Dendritic cell treated with granulocyte-macrophage colony-stimulating factor and Interleukin-4, amounts not matched to agents 40 ng/mL and 50 ng/mL, for 4 days (primary cell): ENCODE data around the gene STXBP2.

Experiments used
- H3K27ac Mint-ChIP-seq: one replicate; pipeline ENCODE4 v1.8.0; 2022; ENCODE audit warnings: mild to moderate bottlenecking, mixed read lengths
- H3K27me3 Mint-ChIP-seq: one replicate; pipeline ENCODE4 v1.8.0; 2022; ENCODE audit warnings: mild to moderate bottlenecking, mixed read lengths
- H3K36me3 Mint-ChIP-seq: one replicate; pipeline ENCODE4 v1.8.0; 2022; ENCODE audit warnings: low read depth, mixed read lengths
- H3K4me1 Mint-ChIP-seq: one replicate; pipeline ENCODE4 v1.8.0; 2022; ENCODE audit warnings: low read depth, mixed read lengths
- H3K4me3 Mint-ChIP-seq: one replicate; pipeline ENCODE4 v1.8.0; 2022; ENCODE audit warnings: mild to moderate bottlenecking, moderate library complexity, mixed read lengths
- H3K9me3 Mint-ChIP-seq: one replicate; pipeline ENCODE4 v1.8.0; 2022; ENCODE audit warnings: mixed read lengths
- intact Hi-C: fragments of 100-400 bp; cut with micrococcal nuclease; formaldehyde crosslinking; loops from one replicate; pipeline ENCODE4 v1.15.0; 2022

Gene STXBP2

GRCh38 chr19:7620442-7621412 lies 16.2 kb upstream of the STXBP2 start:
- H3K4me1 Mint-ChIP-seq = peaks cover 16% of the 10 kb centered on the region
- no peaks in the 10 kb centered on the region for H3K27me3 Mint-ChIP-seq
- H3K9me3 Mint-ChIP-seq = no peaks in the 10 kb centered on the region
- no peak overlapping the region for H3K27ac Mint-ChIP-seq
- H3K4me3 Mint-ChIP-seq = no peak overlapping the region
- peaks cover 91% of the 10 kb centered on the region for H3K36me3 Mint-ChIP-seq
- intact Hi-C loops = no loop called here

- peaks cover 100% of the 10 kb centered on the region for H3K36me3 Mint-ChIP-seq
- intact Hi-C loops = no loop called here
- H3K4me1 Mint-ChIP-seq = peaks cover 15% of the 10 kb centered on the region
- H3K27me3 Mint-ChIP-seq = no peaks in the 10 kb centered on the region
- H3K4me3 Mint-ChIP-seq = no peak overlapping the region
- H3K27ac Mint-ChIP-seq = no peak overlapping the region
- H3K9me3 Mint-ChIP-seq = no peaks in the 10 kb centered on the region
Observed at GRCh38 chr19:7622933-7623685, 13.8 kb upstream of the STXBP2 start.

GRCh38 chr19:7623725-7624603 lies 12.9 kb upstream of the STXBP2 start:
- Mint-ChIP-seq H3K4me3 (no peak overlapping the region), H3K27ac (no peak overlapping the region)
- intact Hi-C loops = no loop called here

GRCh38 chr19:7624810-7625209 lies 12.1 kb upstream of the STXBP2 start:
- Mint-ChIP-seq H3K4me1 (peaks cover 23% of the 10 kb centered on the region), H3K27ac (no peak overlapping the region), H3K9me3 (no peaks in the 10 kb centered on the region), H3K36me3 (peaks cover 97% of the 10 kb centered on the region), H3K4me3 (no peak overlapping the region), H3K27me3 (no peaks in the 10 kb centered on the region)
- intact Hi-C loops = no loop called here

More at GRCh38 chr19:7623725-7624603, 12.9 kb upstream of the STXBP2 start:
- peaks cover 97% of the 10 kb centered on the region for H3K36me3 Mint-ChIP-seq
- no peaks in the 10 kb centered on the region for H3K9me3 Mint-ChIP-seq
- no peaks in the 10 kb centered on the region for H3K27me3 Mint-ChIP-seq
- H3K4me1 Mint-ChIP-seq = peaks cover 15% of the 10 kb centered on the region

GRCh38 chr19:7625763-7626372 lies 11.0 kb upstream of the STXBP2 start:
- H3K27me3 Mint-ChIP-seq = no peaks in the 10 kb centered on the region
- H3K4me1 Mint-ChIP-seq = peaks cover 34% of the 10 kb centered on the region
- intact Hi-C loops = no loop called here
- no peaks in the 10 kb centered on the region for H3K9me3 Mint-ChIP-seq
- H3K36me3 Mint-ChIP-seq = peaks cover 92% of the 10 kb centered on the region
- no peak overlapping the region for H3K27ac Mint-ChIP-seq
- H3K4me3 Mint-ChIP-seq = no peak overlapping the region

- Mint-ChIP-seq H3K4me3 (no peak overlapping the region), H3K4me1 (peaks cover 46% of the 10 kb centered on the region), H3K27me3 (no peaks in the 10 kb centered on the region), H3K27ac (no peak overlapping the region), H3K36me3 (peaks cover 92% of the 10 kb centered on the region), H3K9me3 (no peaks in the 10 kb centered on the region)
- intact Hi-C loops = no loop called here
Observed at GRCh38 chr19:7627166-7627565, 9.7 kb upstream of the STXBP2 start.

DNA sequence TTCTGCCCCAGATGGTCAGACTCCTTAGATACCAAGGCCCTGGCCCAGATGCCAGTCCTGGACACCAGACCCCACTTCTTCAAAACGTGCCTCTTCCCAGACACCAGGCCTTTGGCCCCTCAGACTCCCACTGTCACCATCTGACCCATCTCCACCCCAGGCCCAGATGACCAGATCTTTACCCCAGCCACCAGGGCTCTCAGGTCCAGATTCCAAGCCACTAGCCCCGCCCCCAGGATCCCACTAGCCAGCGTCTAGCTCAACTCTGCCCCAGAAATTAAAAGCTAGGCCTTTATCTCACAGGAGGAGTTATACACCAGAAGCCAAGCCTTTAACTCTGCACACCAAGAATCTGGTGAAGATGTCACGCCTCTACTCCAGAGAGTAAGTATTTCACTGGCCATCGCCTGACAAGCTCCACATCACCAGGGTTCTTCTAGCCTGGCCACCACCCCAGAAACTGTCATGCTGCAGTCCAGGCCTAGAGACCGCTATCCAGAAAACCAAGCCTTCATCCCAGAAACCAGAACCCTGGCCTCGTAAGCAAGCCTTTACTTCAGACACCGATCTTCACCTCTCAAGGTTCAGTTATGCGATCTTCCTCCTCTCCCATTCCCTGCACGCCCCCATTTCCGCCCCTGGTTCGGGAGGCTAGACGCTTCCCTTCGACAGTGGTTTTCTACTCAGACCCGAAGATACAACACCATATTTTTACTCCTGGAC lies 8.2 kb upstream of the STXBP2 start:
- no peaks in the 10 kb centered on the region for H3K27me3 Mint-ChIP-seq
- intact Hi-C loops = no loop called here

GRCh38 chr19:7629347-7630054 lies 7.4 kb upstream of the STXBP2 start, which contains the start of the genes PET100 and XAB2:
Gene PET100 (plus strand): TSS chr19:7629793. CDS start chr19:7629834, 41 bp downstream.
Gene XAB2 (minus strand): TSS chr19:7629545. CDS start chr19:7629527, 18 bp downstream.
- Mint-ChIP-seq H3K27ac (peak within 1 kb of the TSS; percentile 99), H3K4me1 (peaks cover 52% of the 10 kb centered on the region), H3K9me3 (no peaks in the 10 kb centered on the region), H3K4me3 (peak within 1 kb of the TSS; percentile 99), H3K36me3 (peaks cover 83% of the 10 kb centered on the region), H3K27me3 (no peaks in the 10 kb centered on the region)
- intact Hi-C loops = no loop called here

More for the DNA sequence above, 8.2 kb upstream of the STXBP2 start:
- Mint-ChIP-seq H3K36me3 (peaks cover 91% of the 10 kb centered on the region), H3K4me3 (peak overlapping the region; percentile 99), H3K4me1 (peaks cover 52% of the 10 kb centered on the region), H3K9me3 (no peaks in the 10 kb centered on the region), H3K27ac (peak overlapping the region; percentile 99)

DNA sequence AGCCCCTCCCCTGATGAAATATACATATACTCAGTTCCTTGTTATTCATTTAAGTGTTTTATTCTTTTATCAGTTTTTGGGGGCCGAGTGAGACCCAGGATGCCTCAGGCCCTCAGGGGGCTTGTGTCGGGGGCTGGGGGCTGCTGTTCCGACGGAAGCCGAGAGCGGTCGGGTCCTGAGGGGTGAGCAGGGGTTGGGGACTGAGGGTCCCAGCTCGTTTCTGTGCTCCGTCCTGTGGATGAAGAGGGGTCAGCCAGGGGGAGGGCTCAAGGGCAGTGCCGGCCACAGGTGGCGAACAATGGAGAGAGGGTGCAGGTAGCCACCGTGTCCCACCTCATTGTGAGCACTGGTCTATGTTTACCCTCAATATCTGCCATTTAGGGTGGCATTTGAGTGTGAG lies 5.3 kb upstream of the STXBP2 start:
- H3K27me3 Mint-ChIP-seq = no peaks in the 10 kb centered on the region
- H3K9me3 Mint-ChIP-seq = no peaks in the 10 kb centered on the region
- intact Hi-C loops = no loop called here
- H3K4me3 Mint-ChIP-seq = no peak overlapping the region
- H3K36me3 Mint-ChIP-seq = peaks cover 64% of the 10 kb centered on the region
- peaks cover 62% of the 10 kb centered on the region for H3K4me1 Mint-ChIP-seq
- H3K27ac Mint-ChIP-seq = no peak overlapping the region

DNA sequence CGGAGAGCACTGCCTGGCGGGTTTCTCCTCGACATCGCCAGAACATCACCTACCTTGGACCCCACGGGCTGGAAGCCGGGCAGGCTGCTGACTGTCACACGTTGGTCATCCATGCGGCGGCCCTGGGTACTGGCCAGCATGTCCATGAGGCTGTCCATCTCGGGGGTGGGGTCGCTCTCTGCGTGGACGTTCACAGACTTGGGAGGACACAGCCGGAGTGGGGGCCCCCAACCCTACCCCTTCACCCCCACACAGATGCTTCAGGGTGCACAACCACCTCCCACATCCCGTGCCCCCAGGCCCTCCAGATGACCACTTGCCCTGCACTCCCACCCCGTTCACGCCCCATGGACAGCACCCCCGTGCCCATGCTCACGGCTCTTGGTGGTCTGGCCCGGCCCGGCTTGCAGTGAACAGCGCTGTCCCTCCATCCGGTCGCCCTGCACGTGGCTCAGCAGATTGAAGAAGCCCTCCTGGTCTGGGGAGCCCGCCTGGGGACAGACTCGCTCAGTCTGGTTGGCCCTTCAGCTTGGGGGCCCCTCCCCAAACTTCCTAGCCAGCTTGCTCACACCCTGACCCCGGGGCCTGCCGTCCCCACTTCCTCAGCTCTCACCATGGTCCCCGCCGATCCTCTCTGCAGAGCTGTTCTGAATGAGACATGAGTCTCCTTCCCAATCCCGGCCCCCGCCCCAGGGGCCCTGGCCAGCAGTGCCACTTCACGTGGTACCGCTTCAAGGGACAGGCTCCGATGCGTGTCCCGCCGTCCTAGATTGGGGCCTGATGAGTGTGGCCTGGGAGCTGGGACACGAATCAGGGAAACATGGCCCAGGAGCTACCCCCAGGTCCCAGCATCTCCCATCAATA lies 4.3 kb upstream of the STXBP2 start:
- Mint-ChIP-seq H3K4me3 (no peak overlapping the region), H3K27ac (no peak overlapping the region), H3K9me3 (no peaks in the 10 kb centered on the region), H3K36me3 (peaks cover 64% of the 10 kb centered on the region), H3K27me3 (no peaks in the 10 kb centered on the region), H3K4me1 (peaks cover 63% of the 10 kb centered on the region)
- intact Hi-C loops = no loop called here

- Mint-ChIP-seq H3K4me1 (peaks cover 60% of the 10 kb centered on the region), H3K27ac (no peak within 1 kb of the TSS)
- intact Hi-C loops = no loop called here
Observed at GRCh38 chr19:7633698-7634097, 3.2 kb upstream of the STXBP2 start, which contains the start of gene PCP2. Gene PCP2 (minus strand): TSS chr19:7633719. CDS start chr19:7633457, 262 bp downstream.

More at GRCh38 chr19:7633698-7634097, 3.2 kb upstream of the STXBP2 start, which contains the start of gene PCP2:
- Mint-ChIP-seq H3K27me3 (no peaks in the 10 kb centered on the region), H3K36me3 (peaks cover 66% of the 10 kb centered on the region), H3K9me3 (no peaks in the 10 kb centered on the region), H3K4me3 (no peak within 1 kb of the TSS)
